Mammary epithelial cell (primary cell): ENCODE data around the gene RHOB.

Experiments
- EZH2 ChIP-seq: IDR thresholded peaks from 2 replicates; pipeline ENCODE4 v1.6.1; 2012; ENCODE audit warnings: low read length, inconsistent platforms, borderline replicate concordance
- TF ChIP-seq, protein P1 (sequence below), 2 donors: IDR thresholded peaks in 1 of 2; conservative IDR thresholded peaks in 1 of 2; 2 replicates each; pipeline ENCODE4 v1.5.1; 2011 to 2012; ENCODE audit warnings: inconsistent platforms in 2 of 2, low read length in 2 of 2, mild to moderate bottlenecking in 2 of 2, control low read depth in 1 of 2, low read depth in 1 of 2; ENCODE audit not compliant: insufficient read depth in 1 of 2; ENCODE audit errors: extremely low read depth in 1 of 2

DNA sequence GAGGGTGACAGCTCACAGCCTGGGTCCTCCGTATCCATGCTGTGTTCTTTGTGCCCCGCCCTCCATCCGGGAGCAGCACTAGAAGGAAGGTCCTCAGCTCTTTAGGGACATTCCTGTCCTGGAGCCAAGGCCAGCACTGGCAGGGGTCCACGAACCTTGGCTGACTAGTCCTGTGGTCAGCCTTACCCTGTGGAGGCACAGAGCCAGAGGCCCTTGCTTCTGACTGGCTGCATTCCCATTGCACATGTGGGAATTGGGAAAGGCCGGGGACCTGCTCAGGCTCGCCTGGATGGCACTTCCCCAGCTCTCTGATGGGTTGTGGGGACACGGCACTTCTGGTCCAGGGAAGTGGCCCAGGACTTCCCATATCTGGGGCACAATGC, 24.9 kb upstream of the RHOB start:
- TF ChIP-seq, protein P1, sequence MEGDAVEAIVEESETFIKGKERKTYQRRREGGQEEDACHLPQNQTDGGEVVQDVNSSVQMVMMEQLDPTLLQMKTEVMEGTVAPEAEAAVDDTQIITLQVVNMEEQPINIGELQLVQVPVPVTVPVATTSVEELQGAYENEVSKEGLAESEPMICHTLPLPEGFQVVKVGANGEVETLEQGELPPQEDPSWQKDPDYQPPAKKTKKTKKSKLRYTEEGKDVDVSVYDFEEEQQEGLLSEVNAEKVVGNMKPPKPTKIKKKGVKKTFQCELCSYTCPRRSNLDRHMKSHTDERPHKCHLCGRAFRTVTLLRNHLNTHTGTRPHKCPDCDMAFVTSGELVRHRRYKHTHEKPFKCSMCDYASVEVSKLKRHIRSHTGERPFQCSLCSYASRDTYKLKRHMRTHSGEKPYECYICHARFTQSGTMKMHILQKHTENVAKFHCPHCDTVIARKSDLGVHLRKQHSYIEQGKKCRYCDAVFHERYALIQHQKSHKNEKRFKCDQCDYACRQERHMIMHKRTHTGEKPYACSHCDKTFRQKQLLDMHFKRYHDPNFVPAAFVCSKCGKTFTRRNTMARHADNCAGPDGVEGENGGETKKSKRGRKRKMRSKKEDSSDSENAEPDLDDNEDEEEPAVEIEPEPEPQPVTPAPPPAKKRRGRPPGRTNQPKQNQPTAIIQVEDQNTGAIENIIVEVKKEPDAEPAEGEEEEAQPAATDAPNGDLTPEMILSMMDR (conservative IDR thresholded peaks at IDR 0.05 in 1 of 2, IDR thresholded peaks at IDR 0.05 in 1 of 2; ENCODE audit: extremely low read depth in 1 of 2, insufficient read depth in 1 of 2, low read depth in 1 of 2, low read length in 2 of 2) = no peak
- no peak for TF ChIP-seq EZH2
